SK-N-SH (cell line): ENCODE results near the gene GLMP. TPM values are rescaled to one million over a fixed set of nuclear protein-coding genes. Genes with fewer than 3 reads are reported as not detected.

Experiments used
- CTCF ChIA-PET: fragments of 300-600, 350-600 bp; formaldehyde crosslinking; extraction: SDS; loops from one replicate; lab custom pipeline; 2021; lab: Yijun Ruan, JAX
- POLR2A ChIA-PET: fragments of 350-600 bp; sonication (Branson Sonifier 250); formaldehyde crosslinking; extraction: SDS; loops from one replicate; lab custom pipeline; 2020; ENCODE audit warnings: antibody characterized with exemption, inconsistent platforms; lab: Yijun Ruan, JAX
- DNase-seq: peaks from one replicate; pipeline ENCODE4 v3.0.0; 2012
- H2AFZ ChIP-seq: fragments of 200-600 bp; sonication (generic); 2 replicates; pipeline ENCODE4 v1.8.1; 2016; ENCODE audit warnings: antibody characterized with exemption, mild to moderate bottlenecking, low read depth
- H3F3A ChIP-seq: fragments of 200-600 bp; sonication (generic); replicated peaks from 2 replicates; pipeline ENCODE3; 2016; ENCODE audit warnings: antibody characterized with exemption, mild to moderate bottlenecking; ENCODE audit not compliant: insufficient read depth
- H3K27ac ChIP-seq, 2 experiments: fragments of 200-500 bp in 1 of 2; fragments of 200-600 bp in 1 of 2; sonication (Bioruptor generic) in 1 of 2; sonication (generic), shearing (Covaris generic) in 1 of 2; 2 replicates each; pipeline versions ENCODE4 v1.5.1 to v1.6.1; 2014 to 2016; ENCODE audit warnings: low read depth in 2 of 2, inconsistent platforms in 1 of 2, low read length in 1 of 2, mild to moderate bottlenecking in 1 of 2, mixed read lengths in 1 of 2
- H3K27me3 ChIP-seq: fragments of 200-600 bp; sonication (generic), shearing (Covaris generic); 2 replicates; pipeline ENCODE4 v1.6.1; 2016; ENCODE audit warnings: mixed run types; ENCODE audit not compliant: insufficient read depth
- H3K36me3 ChIP-seq, 2 experiments: fragments of 200-500 bp in 1 of 2; fragments of 200-600 bp in 1 of 2; sonication (Bioruptor generic) in 1 of 2; sonication (generic) in 1 of 2; replicated peaks in 1 of 2; 2 replicates each; pipeline versions ENCODE3 to v1.5.1; 2014 to 2016; ENCODE audit warnings: low read length in 1 of 2, mild to moderate bottlenecking in 1 of 2; ENCODE audit not compliant: insufficient read depth in 2 of 2, control insufficient read depth in 1 of 2
- H3K4me1 ChIP-seq, 2 experiments: fragments of 200-500 bp in 1 of 2; fragments of 200-600 bp in 1 of 2; sonication (Bioruptor generic) in 1 of 2; sonication (generic), shearing (Covaris generic) in 1 of 2; 2 replicates each; pipeline versions ENCODE4 v1.5.1 to v1.6.1; 2014 to 2016; ENCODE audit warnings: low read depth in 1 of 2, low read length in 1 of 2, mixed run types in 1 of 2; ENCODE audit not compliant: insufficient read depth in 2 of 2, control insufficient read depth in 1 of 2
- H3K4me2 ChIP-seq: fragments of 200-600 bp; sonication (generic), shearing (Covaris generic); 2 replicates; pipeline ENCODE4 v1.6.1; 2017; ENCODE audit warnings: mixed run types
- H3K4me3 ChIP-seq, 2 experiments: fragments of 200-500 bp in 1 of 2; fragments of 200-600 bp in 1 of 2; sonication (Bioruptor generic) in 1 of 2; sonication (generic), shearing (Covaris generic) in 1 of 2; 2 replicates each; pipeline versions ENCODE4 v1.5.1 to v1.8.1; 2014 to 2016; ENCODE audit warnings: low read depth in 2 of 2, inconsistent platforms in 1 of 2, low read length in 1 of 2, mild to moderate bottlenecking in 1 of 2, mixed read lengths in 1 of 2, moderate library complexity in 1 of 2
- H3K79me2 ChIP-seq: fragments of 200-600 bp; sonication (generic); 2 replicates; pipeline ENCODE4 v1.8.1; 2017; ENCODE audit warnings: mild to moderate bottlenecking; ENCODE audit not compliant: insufficient read depth
- H3K9ac ChIP-seq: fragments of 200-600 bp; sonication (generic); 2 replicates; pipeline ENCODE4 v1.6.1; 2017; ENCODE audit warnings: mixed run types
- H3K9me2 ChIP-seq: fragments of 200-600 bp; sonication (generic); 2 replicates; pipeline ENCODE4 v1.6.1; 2017; ENCODE audit warnings: mixed run types
- H3K9me3 ChIP-seq: fragments of 200-600 bp; sonication (generic); 2 replicates; pipeline ENCODE4 v1.6.1; 2017; ENCODE audit warnings: mixed run types, mild to moderate bottlenecking, moderate library complexity
- H4K20me1 ChIP-seq: fragments of 200-600 bp; sonication (generic); 2 replicates; pipeline ENCODE4 v1.6.1; 2017; ENCODE audit warnings: mild to moderate bottlenecking, mixed run types; ENCODE audit not compliant: insufficient read depth
- ELF1 ChIP-seq: IDR thresholded peaks from 2 replicates; pipeline ENCODE4 v1.4.0; 2012
- FOXJ3 ChIP-seq: sonication (generic); formaldehyde crosslinking; IDR thresholded peaks from 2 replicates; pipeline ENCODE4 v1.5.1; 2020; ENCODE audit warnings: mild to moderate bottlenecking, missing genetic modification reagents
- GATA2 ChIP-seq: sonication (generic); formaldehyde crosslinking; IDR thresholded peaks from 2 replicates; pipeline ENCODE4 v1.5.0; 2020; ENCODE audit warnings: mild to moderate bottlenecking, missing genetic modification reagents
- JUND ChIP-seq: IDR thresholded peaks from 2 replicates; pipeline ENCODE4 v1.4.0; 2012
- RCOR1 ChIP-seq: fragments of 150-350 bp; IDR thresholded peaks from 2 replicates; pipeline ENCODE4 v1.6.1; 2017; ENCODE audit warnings: antibody characterized with exemption, low read length
- RXRA ChIP-seq: IDR thresholded peaks from 2 replicates; pipeline ENCODE4 v1.4.0; 2012; ENCODE audit warnings: low read depth, mild to moderate bottlenecking, borderline replicate concordance
- YY1 ChIP-seq: IDR thresholded peaks from 2 replicates; pipeline ENCODE4 v1.4.0; 2012; ENCODE audit warnings: low read depth, mild to moderate bottlenecking
- WGBS: methylation state at CpG from one replicate; pipeline ENCODE4 v1.1.6; 2017; ENCODE audit warnings: low lambda C conversion rate; 5-methylcytosine and 5-hydroxymethylcytosine counted together
- polyA plus RNA-seq, 3 experiments: library from polyadenylated mRNA; depleted of rRNA; stranded (reverse); fragments of >200 nt; gene quantifications; 2 replicates each; pipeline ENCODE4 v1.2.3, GENCODE V29; 2012
- TF ChIP-seq, protein P1 (sequence below): IDR thresholded peaks from 2 replicates; pipeline ENCODE4 v1.4.0; 2012; ENCODE audit warnings: low read depth
- TF ChIP-seq, protein P2 (sequence below): IDR thresholded peaks from 2 replicates; pipeline ENCODE4 v1.6.1; 2012; ENCODE audit warnings: mild to moderate bottlenecking, low read depth, low read length, moderate library complexity
- TF ChIP-seq, protein P3 (sequence below): fragments of 150-350 bp; IDR thresholded peaks from 2 replicates; pipeline ENCODE4 v1.6.1; 2016; ENCODE audit warnings: mild to moderate bottlenecking, low read depth, low read length
- TF ChIP-seq, protein P4 (sequence below): IDR thresholded peaks from 2 replicates; pipeline ENCODE4; 2012
- TF ChIP-seq, protein P5 (sequence below): IDR thresholded peaks from 2 replicates; pipeline ENCODE4 v1.4.0; 2012; ENCODE audit warnings: low read depth, borderline replicate concordance

Gene GLMP
- polyA plus RNA-seq, 1 of the 3 experiments (the other 2 are of a cell fraction) = 41.7 TPM

DNA sequence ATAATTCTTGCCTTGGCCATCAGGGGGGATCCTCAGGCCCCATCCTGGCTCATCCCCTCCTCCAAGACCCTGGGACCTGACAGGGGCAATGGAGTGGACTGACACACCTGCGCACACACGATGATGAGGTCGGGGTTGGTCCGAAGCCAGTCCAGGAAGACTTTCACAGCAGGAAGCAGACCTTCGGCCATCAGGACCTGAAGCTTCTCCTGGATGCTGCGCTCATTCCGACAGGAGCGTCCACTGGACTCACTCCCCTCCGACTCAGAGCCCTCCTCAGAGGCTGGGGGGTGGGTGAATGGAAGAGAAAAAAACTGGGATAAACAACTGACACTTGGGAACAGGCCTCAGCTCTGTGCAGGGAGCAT, 32.2 kb downstream of the GLMP start:
- Histone ChIP-seq H3K9me2 (no peaks in the 10 kb centered on the region), H3K4me3 (no peak overlapping the region), H3K9me3 (no peaks in the 10 kb centered on the region), H3K9ac (no peak overlapping the region), H3K36me3 (peaks cover 76 to 77% of the 10 kb centered on the region in 2 experiments), H2AFZ (no peak overlapping the region), H3K4me2 (peak overlapping the region; percentile 39; the same call in 1 of the 2 replicates), H3K27ac (peak overlapping the region in 1 of 2 experiments; percentile 56; a peak in 2 of 4 replicates), H3K79me2 (peaks cover 7% of the 10 kb centered on the region; the same call in 1 of the 2 replicates), H3K27me3 (no peaks in the 10 kb centered on the region), H3F3A (peaks cover 26% of the 10 kb centered on the region), H4K20me1 (peaks cover 13% of the 10 kb centered on the region; the same call in 1 of the 2 replicates), H3K4me1 (peaks cover 10 to 11% of the 10 kb centered on the region in 2 experiments; a peak in 3 of 4 replicates)
- WGBS = 88% methylated on average over 9 of the region's 9 CpGs
- no peak for DNase-seq
- TF ChIP-seq ELF1 (no peak), FOXJ3 (no peak), GATA2 (no peak), RXRA (no peak), RCOR1 (no peak), YY1 (no peak)
- TF ChIP-seq, protein P1, sequence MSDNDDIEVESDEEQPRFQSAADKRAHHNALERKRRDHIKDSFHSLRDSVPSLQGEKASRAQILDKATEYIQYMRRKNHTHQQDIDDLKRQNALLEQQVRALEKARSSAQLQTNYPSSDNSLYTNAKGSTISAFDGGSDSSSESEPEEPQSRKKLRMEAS = no peak
- TF ChIP-seq, protein P2, sequence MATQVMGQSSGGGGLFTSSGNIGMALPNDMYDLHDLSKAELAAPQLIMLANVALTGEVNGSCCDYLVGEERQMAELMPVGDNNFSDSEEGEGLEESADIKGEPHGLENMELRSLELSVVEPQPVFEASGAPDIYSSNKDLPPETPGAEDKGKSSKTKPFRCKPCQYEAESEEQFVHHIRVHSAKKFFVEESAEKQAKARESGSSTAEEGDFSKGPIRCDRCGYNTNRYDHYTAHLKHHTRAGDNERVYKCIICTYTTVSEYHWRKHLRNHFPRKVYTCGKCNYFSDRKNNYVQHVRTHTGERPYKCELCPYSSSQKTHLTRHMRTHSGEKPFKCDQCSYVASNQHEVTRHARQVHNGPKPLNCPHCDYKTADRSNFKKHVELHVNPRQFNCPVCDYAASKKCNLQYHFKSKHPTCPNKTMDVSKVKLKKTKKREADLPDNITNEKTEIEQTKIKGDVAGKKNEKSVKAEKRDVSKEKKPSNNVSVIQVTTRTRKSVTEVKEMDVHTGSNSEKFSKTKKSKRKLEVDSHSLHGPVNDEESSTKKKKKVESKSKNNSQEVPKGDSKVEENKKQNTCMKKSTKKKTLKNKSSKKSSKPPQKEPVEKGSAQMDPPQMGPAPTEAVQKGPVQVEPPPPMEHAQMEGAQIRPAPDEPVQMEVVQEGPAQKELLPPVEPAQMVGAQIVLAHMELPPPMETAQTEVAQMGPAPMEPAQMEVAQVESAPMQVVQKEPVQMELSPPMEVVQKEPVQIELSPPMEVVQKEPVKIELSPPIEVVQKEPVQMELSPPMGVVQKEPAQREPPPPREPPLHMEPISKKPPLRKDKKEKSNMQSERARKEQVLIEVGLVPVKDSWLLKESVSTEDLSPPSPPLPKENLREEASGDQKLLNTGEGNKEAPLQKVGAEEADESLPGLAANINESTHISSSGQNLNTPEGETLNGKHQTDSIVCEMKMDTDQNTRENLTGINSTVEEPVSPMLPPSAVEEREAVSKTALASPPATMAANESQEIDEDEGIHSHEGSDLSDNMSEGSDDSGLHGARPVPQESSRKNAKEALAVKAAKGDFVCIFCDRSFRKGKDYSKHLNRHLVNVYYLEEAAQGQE = no peak
- TF ChIP-seq, protein P3, sequence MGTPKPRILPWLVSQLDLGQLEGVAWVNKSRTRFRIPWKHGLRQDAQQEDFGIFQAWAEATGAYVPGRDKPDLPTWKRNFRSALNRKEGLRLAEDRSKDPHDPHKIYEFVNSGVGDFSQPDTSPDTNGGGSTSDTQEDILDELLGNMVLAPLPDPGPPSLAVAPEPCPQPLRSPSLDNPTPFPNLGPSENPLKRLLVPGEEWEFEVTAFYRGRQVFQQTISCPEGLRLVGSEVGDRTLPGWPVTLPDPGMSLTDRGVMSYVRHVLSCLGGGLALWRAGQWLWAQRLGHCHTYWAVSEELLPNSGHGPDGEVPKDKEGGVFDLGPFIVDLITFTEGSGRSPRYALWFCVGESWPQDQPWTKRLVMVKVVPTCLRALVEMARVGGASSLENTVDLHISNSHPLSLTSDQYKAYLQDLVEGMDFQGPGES = no peak
- ChIA-PET CTCF (interaction anchor here (0.8 to 1.4 kb wide), 3 partner anchors 38 to 134 kb away, joined by 3 to 5 read pairs (median 4); no protein-coding TSS in a partner anchor), POLR2A (interaction anchor here (1.4 kb wide), 1 partner anchor 10 kb away, joined by 3 read pairs; no protein-coding TSS in a partner anchor)

DNA sequence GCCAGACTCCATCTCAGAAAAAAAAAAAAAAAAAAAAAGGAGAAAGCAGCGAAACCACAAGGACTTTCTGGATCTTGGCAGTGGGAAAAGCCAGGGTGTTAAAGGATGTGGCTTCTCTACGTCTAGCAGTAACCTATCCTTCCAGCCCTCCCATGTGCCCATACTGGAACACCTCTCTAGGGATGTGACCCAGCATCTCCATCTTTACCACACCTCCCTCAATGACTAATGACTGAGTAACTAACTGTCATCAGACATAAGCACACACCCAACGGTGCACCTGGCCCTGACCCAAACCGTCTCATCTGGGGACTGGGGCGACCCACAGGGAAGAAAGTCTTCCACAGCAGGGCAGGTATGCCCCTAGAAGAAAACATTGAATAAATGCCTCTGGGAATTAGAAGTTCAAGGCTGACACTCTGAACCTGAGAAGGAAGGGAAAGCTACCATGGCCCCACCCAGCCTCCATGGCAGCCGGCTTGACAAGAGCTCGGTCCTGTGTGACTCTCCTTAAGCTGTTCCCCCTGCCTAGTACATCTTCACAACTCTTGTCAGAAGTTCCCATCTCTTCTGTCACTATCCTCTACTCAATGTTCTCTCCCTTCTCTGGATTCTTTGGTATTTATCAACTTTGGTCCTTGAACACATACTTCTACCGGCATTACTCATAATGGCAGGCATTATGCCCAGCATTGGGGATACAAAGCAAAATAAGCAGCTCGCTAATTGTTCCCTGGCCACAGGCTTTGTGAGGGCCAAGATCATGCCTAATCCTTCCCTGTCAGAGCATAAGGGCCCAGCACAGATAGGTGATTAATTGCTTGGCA, 32.8 kb downstream of the GLMP start:
- no peaks in the 10 kb centered on the region for H3K27me3 ChIP-seq
- no peak overlapping the region for H3K4me3 ChIP-seq
- H3K36me3 ChIP-seq = peaks cover 72 to 77% of the 10 kb centered on the region in 2 experiments
- peaks cover 7% of the 10 kb centered on the region; the same call in 1 of the 2 replicates for H3K79me2 ChIP-seq
- WGBS = 72% methylated on average over 9 of the region's 9 CpGs
- POLR2A ChIA-PET = interaction anchor here (0.7 to 1.4 kb wide), 3 partner anchors 11 to 1230 kb away, joined by 3 read pairs; no protein-coding TSS in a partner anchor
- CTCF ChIA-PET = interaction anchor here (0.6 to 1.4 kb wide), 4 partner anchors 37 to 337 kb away, joined by 3 to 5 read pairs (median 4); no protein-coding TSS in a partner anchor
- DNase-seq = no peak
- H3F3A ChIP-seq = peaks cover 26% of the 10 kb centered on the region
- H3K9ac ChIP-seq = no peak overlapping the region
- H3K9me2 ChIP-seq = no peaks in the 10 kb centered on the region
- no peaks in the 10 kb centered on the region for H3K9me3 ChIP-seq
- H4K20me1 ChIP-seq = peaks cover 13% of the 10 kb centered on the region; the same call in 1 of the 2 replicates
- no peak overlapping the region for H2AFZ ChIP-seq
- peak overlapping the region; percentile 39; the same call in 1 of the 2 replicates for H3K4me2 ChIP-seq
- peaks cover 11 to 16% of the 10 kb centered on the region in 2 experiments; a peak in 3 of 4 replicates for H3K4me1 ChIP-seq
- peak overlapping the region in 1 of 2 experiments; percentile 56; a peak in 2 of 4 replicates for H3K27ac ChIP-seq
- TF ChIP-seq JUND = peak; percentile 16; the same call in 1 of the 2 replicates
- TF ChIP-seq, protein P4, sequence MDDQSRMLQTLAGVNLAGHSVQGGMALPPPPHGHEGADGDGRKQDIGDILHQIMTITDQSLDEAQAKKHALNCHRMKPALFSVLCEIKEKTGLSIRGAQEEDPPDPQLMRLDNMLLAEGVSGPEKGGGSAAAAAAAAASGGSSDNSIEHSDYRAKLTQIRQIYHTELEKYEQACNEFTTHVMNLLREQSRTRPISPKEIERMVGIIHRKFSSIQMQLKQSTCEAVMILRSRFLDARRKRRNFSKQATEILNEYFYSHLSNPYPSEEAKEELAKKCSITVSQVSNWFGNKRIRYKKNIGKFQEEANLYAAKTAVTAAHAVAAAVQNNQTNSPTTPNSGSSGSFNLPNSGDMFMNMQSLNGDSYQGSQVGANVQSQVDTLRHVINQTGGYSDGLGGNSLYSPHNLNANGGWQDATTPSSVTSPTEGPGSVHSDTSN = peak; percentile 45
- TF ChIP-seq, protein P2 = no peak
- TF ChIP-seq, protein P5, sequence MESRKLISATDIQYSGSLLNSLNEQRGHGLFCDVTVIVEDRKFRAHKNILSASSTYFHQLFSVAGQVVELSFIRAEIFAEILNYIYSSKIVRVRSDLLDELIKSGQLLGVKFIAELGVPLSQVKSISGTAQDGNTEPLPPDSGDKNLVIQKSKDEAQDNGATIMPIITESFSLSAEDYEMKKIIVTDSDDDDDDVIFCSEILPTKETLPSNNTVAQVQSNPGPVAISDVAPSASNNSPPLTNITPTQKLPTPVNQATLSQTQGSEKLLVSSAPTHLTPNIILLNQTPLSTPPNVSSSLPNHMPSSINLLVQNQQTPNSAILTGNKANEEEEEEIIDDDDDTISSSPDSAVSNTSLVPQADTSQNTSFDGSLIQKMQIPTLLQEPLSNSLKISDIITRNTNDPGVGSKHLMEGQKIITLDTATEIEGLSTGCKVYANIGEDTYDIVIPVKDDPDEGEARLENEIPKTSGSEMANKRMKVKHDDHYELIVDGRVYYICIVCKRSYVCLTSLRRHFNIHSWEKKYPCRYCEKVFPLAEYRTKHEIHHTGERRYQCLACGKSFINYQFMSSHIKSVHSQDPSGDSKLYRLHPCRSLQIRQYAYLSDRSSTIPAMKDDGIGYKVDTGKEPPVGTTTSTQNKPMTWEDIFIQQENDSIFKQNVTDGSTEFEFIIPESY = no peak
